ENCODE data around the gene ZMYND10.

The ZMYND10 gene

DNA sequence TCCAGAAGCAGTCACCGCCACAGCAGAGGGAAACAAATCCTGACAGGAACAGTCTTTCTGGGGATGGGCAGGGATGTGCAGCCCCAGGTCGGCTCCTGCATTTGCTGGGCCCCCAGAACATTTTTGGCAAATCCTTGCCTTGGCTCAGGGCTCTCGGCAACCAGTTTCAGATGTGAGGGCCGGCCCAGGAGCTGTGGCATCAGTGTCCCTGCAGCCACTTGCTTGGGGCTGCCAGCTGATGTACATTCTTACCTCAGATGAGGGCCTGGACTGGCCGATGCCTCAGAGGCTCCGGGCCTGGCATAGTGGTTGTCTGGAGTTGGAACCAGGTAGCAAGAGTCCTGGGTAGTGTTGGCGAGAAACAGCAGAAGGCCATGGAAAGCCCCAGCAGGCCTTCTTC is 9.3 kb upstream of the ZMYND10 start:
- no peak for DNase-seq (ENCODE audit: extremely low read depth, low read depth)
- H3K4me3 ChIP-seq (replicated peaks; ENCODE audit: low read depth, low read length), result no peak overlapping the region
- TF ChIP-seq, protein P1, sequence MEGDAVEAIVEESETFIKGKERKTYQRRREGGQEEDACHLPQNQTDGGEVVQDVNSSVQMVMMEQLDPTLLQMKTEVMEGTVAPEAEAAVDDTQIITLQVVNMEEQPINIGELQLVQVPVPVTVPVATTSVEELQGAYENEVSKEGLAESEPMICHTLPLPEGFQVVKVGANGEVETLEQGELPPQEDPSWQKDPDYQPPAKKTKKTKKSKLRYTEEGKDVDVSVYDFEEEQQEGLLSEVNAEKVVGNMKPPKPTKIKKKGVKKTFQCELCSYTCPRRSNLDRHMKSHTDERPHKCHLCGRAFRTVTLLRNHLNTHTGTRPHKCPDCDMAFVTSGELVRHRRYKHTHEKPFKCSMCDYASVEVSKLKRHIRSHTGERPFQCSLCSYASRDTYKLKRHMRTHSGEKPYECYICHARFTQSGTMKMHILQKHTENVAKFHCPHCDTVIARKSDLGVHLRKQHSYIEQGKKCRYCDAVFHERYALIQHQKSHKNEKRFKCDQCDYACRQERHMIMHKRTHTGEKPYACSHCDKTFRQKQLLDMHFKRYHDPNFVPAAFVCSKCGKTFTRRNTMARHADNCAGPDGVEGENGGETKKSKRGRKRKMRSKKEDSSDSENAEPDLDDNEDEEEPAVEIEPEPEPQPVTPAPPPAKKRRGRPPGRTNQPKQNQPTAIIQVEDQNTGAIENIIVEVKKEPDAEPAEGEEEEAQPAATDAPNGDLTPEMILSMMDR (IDR thresholded peaks at IDR 0.05; ENCODE audit: low read depth, low read length, missing control alignments), result no peak

DNA sequence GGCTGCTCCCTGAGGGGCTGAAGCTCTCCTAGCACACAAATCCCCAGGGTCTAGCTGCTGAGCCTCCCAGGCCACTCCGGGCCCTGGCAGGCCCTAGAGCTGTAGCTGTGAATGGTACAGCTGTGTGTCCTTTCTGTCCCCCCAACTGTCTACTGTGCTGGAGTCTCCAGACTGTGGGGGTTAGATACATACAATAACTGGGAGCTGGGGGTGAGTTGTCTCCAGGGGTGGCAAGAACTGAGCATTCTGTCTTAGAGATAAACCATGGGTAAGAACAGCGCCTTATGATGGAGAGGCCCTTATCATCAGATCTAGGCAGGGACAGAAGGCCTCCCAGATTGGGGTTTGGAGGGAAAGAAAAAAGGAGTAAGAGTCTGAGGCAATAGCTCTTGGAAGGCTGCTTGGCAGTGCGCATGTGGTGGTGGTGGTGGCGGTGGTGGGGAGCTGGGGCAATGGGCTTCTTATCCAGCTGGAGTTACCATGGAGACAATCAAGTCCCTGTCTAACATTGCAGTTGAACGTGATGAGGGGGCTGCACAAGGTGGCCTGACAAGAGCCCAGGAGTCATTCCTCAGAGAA is 8.7 kb upstream of the ZMYND10 start:
- no peak overlapping the region for H3K4me3 ChIP-seq (replicated peaks; ENCODE audit: low read depth, low read length)
- no peak for DNase-seq (ENCODE audit: extremely low read depth, low read depth)
- TF ChIP-seq, protein P1 (IDR thresholded peaks at IDR 0.05; ENCODE audit: low read depth, low read length, missing control alignments), result no peak

DNA sequence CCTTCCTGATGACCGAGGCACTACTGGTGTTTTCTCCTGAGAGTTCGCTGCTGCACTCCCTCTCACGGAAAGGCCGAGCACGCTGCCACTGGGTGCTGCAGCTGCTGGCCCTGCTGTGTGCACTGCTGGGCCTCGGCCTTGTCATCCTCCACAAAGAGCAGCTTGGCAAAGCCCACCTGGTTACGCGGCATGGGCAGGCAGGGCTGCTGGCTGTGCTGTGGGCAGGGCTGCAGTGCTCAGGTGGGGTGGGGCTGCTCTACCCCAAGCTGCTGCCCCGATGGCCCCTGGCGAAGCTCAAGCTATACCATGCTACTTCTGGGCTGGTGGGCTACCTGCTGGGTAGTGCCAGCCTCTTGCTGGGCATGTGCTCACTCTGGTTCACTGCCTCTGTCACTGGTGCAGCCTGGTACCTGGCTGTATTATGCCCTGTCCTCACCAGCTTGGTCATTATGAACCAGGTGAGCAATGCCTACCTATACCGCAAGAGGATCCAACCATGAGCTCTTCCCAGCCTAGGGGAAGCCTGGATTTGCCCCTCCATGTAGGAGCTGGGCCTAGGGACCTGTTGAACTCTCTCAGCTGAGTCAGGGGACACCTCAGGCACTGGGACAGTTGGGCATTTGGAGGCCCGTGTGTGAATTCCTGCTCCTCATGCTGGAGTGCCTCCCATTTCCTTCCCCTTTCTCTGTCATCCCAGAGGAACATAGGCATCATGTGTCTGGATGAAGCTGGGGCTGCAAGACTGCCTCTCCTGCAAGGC is 7.9 kb upstream of the ZMYND10 start:
- TF ChIP-seq, protein P1 (IDR thresholded peaks at IDR 0.05; ENCODE audit: low read depth, low read length, missing control alignments), result no peak
- no peak overlapping the region for H3K4me3 ChIP-seq (replicated peaks; ENCODE audit: low read depth, low read length)
- DNase-seq (ENCODE audit: extremely low read depth, low read depth), result no peak

DNA sequence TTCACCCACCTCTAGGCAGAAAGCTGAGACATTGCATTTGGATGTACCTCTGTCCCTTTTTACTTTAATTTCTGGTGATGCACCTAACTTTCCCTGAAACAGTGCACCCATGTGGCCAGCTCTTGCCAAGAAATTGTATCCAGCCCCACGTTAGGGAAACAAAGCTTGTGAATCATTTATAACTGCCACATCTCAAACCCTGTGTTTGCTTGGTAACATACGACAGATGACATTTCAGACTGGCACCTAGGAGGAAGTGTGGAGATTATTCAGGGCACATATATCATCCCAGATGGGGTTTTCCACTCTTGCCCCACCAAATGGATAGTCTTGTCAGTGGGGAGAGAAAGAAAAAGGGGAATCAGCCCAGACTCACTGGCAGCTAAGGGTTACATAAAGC is 7.2 kb upstream of the ZMYND10 start:
- TF ChIP-seq, protein P1 (IDR thresholded peaks at IDR 0.05; ENCODE audit: low read depth, low read length, missing control alignments), result peak; percentile 20
- no peak for DNase-seq (ENCODE audit: extremely low read depth, low read depth)
- no peak overlapping the region for H3K4me3 ChIP-seq (replicated peaks; ENCODE audit: low read depth, low read length)

GRCh38 chr3:50351323-50351697 is 5.8 kb upstream of the ZMYND10 start:
- DNase-seq (ENCODE audit: extremely low read depth, low read depth), result no peak
- TF ChIP-seq, protein P1 (IDR thresholded peaks at IDR 0.05; ENCODE audit: low read depth, low read length, missing control alignments), result no peak
- H3K4me3 ChIP-seq (replicated peaks; ENCODE audit: low read depth, low read length), result peak overlapping the region; percentile 75

- DNase-seq (ENCODE audit: extremely low read depth, low read depth), result no peak
- TF ChIP-seq, protein P1 (IDR thresholded peaks at IDR 0.05; ENCODE audit: low read depth, low read length, missing control alignments), result no peak
- H3K4me3 ChIP-seq (replicated peaks; ENCODE audit: low read depth, low read length), result peak within 1 kb of the TSS; percentile 75
Observed at GRCh38 chr3:50350527-50351322, 5.2 kb upstream of the ZMYND10 start, which contains the start of the genes CYB561D2 and NPRL2. TSS of gene CYB561D2 (plus strand) at chr3:50350862. CDS start at chr3:50351434, 572 bp downstream. TSS of gene NPRL2 (minus strand) at chr3:50350775. CDS start at chr3:50350652, 123 bp downstream.

All from HFF-Myc (cell line).